Right atrium auricular region (tissue), 2 donors: ENCODE measurements around the gene GZMM. TPM values are rescaled to one million over a fixed set of nuclear protein-coding genes. Genes with fewer than 3 reads are reported as not detected.
A peak's percentile ranks its signal among the peaks of the same experiment; 100 is the strongest.

Experiments
- DNase-seq: peaks from one replicate; pipeline ENCODE4 v3.0.0-alpha.2; 2019; ENCODE audit warnings: low spot score
- H3K27ac ChIP-seq, 2 donors: fragments of 200-600 bp; sonication (generic); 1 replicate in 1 of 2; 2 replicates in 1 of 2; pipeline ENCODE4 v1.5.1; 2016 to 2019
- H3K27me3 ChIP-seq, 2 donors: fragments of 200-600 bp; sonication (generic); one replicate each; pipeline versions ENCODE4 v1.5.1 to v1.6.0; 2017 to 2019
- H3K36me3 ChIP-seq: fragments of 200-600 bp; sonication (generic); one replicate; pipeline ENCODE4 v1.5.1; 2016
- H3K4me1 ChIP-seq, 2 donors: fragments of 200-600 bp; sonication (generic); one replicate each; pipeline versions ENCODE4 v1.5.1 to v1.6.0; 2017 to 2019
- H3K4me3 ChIP-seq, 2 donors: fragments of 200-600 bp; sonication (generic); 1 replicate in 1 of 2; 2 replicates in 1 of 2; pipeline ENCODE4 v1.5.1; 2017 to 2019; ENCODE audit warnings: mild to moderate bottlenecking in 1 of 2, moderate library complexity in 1 of 2
- H3K9me3 ChIP-seq, 2 donors: fragments of 200-600 bp; sonication (generic); one replicate each; pipeline ENCODE4 v1.5.1; 2019
- CTCF ChIP-seq, 2 donors: fragments of 200-600 bp; sonication (generic); IDR thresholded peaks; one replicate each; pipeline ENCODE4 v1.5.1; 2019; ENCODE audit warnings: antibody characterized with exemption in 2 of 2
- total RNA-seq, 2 donors: library from RNA; depleted of rRNA; stranded (reverse); fragments of >200 nt; gene quantifications; one replicate each; pipeline ENCODE4 v1.1.0, GENCODE V29; 2016

Gene GZMM
- total RNA-seq, 2 donors from 2014 or later, result 0.79 TPM; not detected in 1

GRCh38 chr19:555474-555808, 11.6 kb downstream of the GZMM start:
- Histone ChIP-seq H3K27me3 (no peaks in the 10 kb centered on the region), H3K27ac (no peak overlapping the region), H3K36me3 (no peaks in the 10 kb centered on the region), H3K9me3 (no peaks in the 10 kb centered on the region), H3K4me1 (peaks cover 0 to 26% of the 10 kb centered on the region in 2 donors), H3K4me3 (no peak overlapping the region)
- DNase-seq, result no peak
- no peak for TF ChIP-seq CTCF (IDR thresholded peaks at IDR 0.05)

- peaks cover 0 to 20% of the 10 kb centered on the region in 2 donors for H3K4me1 ChIP-seq
- no peak for TF ChIP-seq CTCF (IDR thresholded peaks at IDR 0.05)
- no peak overlapping the region for H3K27ac ChIP-seq
- no peaks in the 10 kb centered on the region for H3K9me3 ChIP-seq
- no peak for DNase-seq
- H3K36me3 ChIP-seq, result no peaks in the 10 kb centered on the region
- H3K4me3 ChIP-seq, result no peak overlapping the region
- no peaks in the 10 kb centered on the region for H3K27me3 ChIP-seq
These were observed 12.9 kb downstream of the GZMM start for GRCh38 chr19:556611-557382.

GRCh38 chr19:558770-559439, 15.1 kb downstream of the GZMM start:
- no peak for DNase-seq
- Histone ChIP-seq H3K27me3 (no peaks in the 10 kb centered on the region), H3K36me3 (no peaks in the 10 kb centered on the region), H3K27ac (no peak overlapping the region), H3K9me3 (no peaks in the 10 kb centered on the region), H3K4me1 (peaks cover 0 to 20% of the 10 kb centered on the region in 2 donors), H3K4me3 (no peak overlapping the region)
- TF ChIP-seq CTCF (IDR thresholded peaks at IDR 0.05), result no peak

GRCh38 chr19:560121-560520, 16.3 kb downstream of the GZMM start:
- H3K27ac ChIP-seq, result no peak overlapping the region

GRCh38 chr19:566403-566802, 22.6 kb downstream of the GZMM start:
- H3K27ac ChIP-seq, result no peak overlapping the region
- no peak for TF ChIP-seq CTCF (IDR thresholded peaks at IDR 0.05)
- H3K36me3 ChIP-seq, result no peaks in the 10 kb centered on the region
- DNase-seq, result peak; percentile 81
- H3K9me3 ChIP-seq, result no peaks in the 10 kb centered on the region
- peaks cover 0 to 6% of the 10 kb centered on the region in 2 donors for H3K4me1 ChIP-seq
- H3K4me3 ChIP-seq, result no peak overlapping the region
- no peaks in the 10 kb centered on the region for H3K27me3 ChIP-seq

More at GRCh38 chr19:560121-560520, 16.3 kb downstream of the GZMM start:
- Histone ChIP-seq H3K36me3 (no peaks in the 10 kb centered on the region), H3K27me3 (no peaks in the 10 kb centered on the region), H3K9me3 (no peaks in the 10 kb centered on the region), H3K4me1 (peaks cover 0 to 20% of the 10 kb centered on the region in 2 donors), H3K4me3 (no peak overlapping the region)
- TF ChIP-seq CTCF (IDR thresholded peaks at IDR 0.05), result no peak
- no peak for DNase-seq
